ENCODE results near the gene ZFP62.

DNA sequence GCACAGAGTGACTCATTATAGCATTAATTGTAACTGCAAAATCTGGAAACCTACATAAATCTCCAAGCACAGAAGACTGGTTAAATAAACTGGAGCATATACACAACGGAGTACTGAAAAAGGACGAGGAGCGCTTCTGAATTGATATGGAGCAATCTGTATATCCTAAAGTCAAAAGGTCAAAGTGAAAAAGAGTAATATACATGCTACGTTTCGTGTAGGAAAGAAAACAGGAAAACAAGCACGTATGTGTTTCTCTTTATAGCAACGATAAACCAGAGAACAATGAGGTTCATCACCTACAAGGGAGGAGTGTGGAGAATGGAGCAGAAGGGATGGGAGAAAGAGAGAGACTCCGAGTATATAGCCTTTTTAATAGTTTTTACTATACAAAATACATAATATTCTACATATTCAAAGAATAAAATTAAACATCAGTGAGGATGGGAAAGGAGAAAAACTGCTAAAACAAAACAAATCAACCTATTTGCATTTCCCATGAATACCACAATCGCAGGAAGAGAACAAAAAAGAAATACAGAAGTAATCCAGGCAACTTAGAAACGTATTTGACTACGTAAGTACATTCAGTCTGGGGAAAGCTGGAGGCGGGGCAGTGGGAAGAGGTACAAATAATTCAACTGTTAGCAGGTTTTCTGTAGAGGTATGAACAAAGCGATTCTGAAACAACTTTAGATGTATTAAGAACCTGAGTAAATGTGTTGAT lies 7.8 kb downstream of the ZFP62 start:
- TF ChIP-seq CTCF (IDR thresholded peaks at IDR 0.05) (no peak), POLR2A (IDR thresholded peaks at IDR 0.05) (no peak), EP300 (IDR thresholded peaks at IDR 0.05) (no peak)
